ENCODE data around the gene HDAC8.
"Not testable (repeated sequence)": the region's sequence is repeated elsewhere in the genome, so short reads cannot be mapped to it uniquely, and the experiment has no call there.

HDAC8 gene

DNA sequence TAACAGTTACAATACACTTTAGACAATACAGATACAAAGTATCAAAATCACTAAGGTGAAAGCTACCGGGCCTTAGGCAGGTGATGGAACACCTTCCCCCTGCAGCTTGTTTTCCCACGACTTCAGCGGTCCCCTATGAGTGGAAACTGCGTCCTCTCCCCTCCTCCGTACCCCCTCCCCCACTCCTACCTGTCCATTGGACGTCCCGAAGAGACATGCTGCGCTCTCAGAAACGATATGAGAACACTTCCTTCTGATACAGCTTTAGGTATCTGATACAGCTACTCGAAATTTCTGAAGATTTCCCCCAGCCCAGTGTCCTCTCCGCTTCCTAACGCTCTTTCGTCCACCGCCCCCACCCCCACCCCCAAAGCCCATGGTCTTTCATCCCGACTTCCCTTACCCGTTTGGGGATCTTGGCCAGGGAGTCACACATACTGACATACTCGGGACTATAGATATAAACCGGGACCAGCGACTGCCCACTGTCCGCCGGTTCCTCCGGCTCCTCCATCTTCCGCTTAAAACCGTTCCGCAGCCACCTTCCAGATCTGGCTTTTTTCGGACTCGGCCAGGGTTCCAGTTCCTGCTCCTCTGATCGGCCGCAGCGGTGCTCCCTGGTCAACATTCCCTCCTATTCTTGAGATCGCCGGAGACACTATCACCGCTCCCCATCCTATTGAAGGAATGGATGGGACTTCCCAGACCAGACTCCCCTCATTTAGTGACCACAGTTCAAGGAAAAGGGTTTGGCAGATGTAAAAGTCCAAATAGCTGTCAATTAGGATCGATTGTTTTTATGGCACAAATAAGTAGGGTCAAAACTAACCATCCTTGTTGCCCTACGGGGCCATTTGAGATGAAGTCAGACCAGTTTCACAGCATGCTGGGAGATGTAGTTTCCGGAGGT is at the start of gene HDAC8:
Gene HDAC8, minus strand, starts transcription at position 596 of the 910 bp plus-strand sequence. Its CDS starts 82 bp downstream, at position 514.
- DNase-seq = peak; percentile 53 to 62

DNA sequence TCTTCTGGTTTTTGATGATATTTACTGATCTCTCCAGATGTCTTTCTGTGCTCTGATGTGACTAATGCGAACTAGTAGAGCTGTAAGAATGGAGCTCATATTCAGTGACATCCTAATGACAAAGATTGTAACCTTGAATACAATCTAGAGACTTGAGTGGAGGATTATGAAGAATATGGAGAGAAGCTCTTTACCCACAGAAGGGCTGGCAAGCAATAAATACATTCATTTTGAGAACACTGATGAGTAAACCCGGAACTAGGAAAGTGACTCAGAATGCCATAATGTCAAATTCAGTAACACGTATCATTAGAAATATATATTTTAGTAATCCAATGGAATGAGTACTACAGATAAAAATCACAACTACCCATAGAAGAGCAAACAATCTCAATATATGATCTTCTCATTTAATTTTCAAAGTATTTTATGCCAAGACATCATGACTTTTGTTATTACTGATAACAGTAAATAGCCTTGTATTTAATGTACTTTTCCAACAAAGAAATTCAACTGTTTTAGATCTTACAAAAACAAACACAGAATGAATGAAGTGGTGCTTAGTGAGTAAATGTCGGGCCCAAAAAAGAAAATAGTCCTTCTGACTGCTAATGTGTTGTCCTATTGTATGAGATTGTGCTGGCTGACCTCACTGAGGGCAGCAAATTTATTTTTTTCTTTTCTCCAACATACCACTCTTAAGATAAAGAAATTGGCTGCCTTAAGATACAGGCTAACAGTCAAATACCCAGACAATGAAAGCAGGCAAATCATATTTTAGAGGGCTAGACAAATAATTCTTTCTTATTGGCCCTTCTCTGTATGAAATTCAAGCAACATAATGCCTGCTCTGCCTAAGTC is 49.2 kb upstream of the HDAC8 start:
- DNase-seq = no peak

DNA sequence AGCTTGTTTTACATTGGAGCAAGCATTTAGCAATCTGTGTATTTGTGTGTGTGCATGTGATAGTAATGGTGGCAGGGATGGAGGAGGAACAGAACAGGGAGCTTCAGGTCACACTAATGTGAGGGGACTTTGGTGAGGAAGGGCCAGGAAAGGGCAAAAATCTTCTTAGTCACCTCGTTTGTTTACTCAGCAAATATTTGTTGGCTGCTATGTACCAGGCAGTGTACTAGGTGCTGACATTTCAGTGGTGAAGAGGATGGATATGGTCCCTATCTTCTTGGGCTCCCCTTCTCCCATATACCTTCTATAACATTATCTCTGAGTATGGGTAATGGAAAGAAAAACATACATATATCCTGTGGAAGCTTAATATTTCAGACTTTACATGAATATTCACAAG is 48.5 kb upstream of the HDAC8 start:
- peak in 1 of 2 experiments; percentile 3 for DNase-seq

DNA sequence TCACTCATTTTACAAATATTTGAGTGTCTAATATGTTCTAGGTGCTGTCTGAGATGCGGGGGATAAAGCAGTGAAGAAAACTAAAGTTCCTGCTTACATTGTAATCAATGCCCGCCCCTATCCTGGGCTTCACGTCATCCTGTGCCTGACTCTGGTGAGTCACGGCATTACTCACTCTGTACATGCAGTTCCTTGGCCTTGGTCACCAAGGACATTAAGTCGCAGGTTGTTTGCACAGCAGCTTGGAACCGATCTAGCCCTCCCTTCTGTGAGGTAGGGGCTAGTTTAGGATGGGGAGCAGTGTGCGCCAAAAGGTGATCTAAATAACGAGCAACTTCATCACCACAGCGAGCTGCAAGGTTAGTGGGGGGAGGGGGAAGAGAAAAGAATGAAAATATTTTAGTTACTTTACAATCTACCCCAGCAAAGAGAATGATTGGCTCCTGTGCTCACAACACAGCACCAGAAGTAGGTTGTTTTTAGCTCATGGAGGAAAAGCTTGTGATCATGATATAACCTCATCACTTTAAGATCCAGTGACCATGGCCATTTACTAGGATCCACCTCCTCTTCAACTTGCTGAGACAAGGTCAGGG is 48.0 kb upstream of the HDAC8 start:
- peak; percentile 36 to 57 for DNase-seq

DNA sequence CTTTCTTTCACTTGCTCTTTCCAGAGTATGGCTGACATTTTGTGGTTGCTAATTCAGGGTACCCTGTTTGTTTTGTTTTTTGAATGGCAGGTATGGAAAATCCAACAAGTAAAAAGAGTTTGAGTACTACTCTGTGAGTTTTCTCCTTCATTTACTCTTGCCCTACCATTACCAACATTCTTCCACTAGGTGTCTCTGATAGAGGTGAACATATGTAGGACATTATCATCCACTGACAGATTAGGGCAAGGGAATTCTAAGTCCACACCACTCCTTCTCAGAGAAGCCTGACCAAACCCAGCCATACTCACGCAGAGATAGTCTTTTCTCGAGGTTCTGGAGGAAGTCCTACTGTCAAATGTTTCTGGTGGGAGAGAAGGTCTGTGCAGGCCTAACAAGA is 36.7 kb upstream of the HDAC8 start:
- no peak for DNase-seq

DNA sequence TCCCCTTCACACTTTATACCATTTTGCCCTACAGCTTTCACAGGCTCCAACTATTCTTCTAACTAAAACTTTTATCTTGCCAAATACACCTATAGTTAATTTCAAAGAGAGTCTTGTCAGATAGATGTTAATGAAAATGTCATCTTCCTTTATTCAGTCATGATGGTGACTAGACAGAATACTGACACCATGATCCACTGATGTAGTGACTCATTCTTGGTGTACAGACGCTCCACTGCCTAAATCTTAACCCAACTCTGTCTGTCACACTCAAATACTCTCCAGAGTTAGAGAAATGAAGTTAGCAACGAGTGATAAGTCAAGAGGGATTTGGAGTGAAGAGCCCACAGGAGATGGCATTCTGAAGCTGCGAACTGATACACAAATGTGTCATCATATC is 32.1 kb upstream of the HDAC8 start:
- DNase-seq = no peak

DNA sequence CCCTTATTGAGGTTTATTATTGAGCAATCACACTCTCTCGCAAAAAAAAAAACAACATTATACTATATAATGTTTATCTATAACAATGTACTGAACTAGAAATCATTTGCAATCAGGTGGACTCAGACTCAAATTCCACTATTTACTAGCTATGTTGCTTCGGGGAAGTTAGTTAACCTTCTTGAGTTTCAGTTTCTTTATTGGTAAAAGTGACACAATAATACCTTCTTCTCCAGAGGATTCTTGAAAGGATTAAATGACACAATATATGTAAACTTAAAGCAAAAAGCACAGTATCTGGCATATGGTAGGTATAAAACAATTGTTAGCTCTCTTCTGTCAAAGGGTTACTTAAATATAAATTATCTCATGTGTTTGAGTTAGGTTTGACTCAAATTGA is 31.5 kb upstream of the HDAC8 start:
- DNase-seq = no peak

DNA sequence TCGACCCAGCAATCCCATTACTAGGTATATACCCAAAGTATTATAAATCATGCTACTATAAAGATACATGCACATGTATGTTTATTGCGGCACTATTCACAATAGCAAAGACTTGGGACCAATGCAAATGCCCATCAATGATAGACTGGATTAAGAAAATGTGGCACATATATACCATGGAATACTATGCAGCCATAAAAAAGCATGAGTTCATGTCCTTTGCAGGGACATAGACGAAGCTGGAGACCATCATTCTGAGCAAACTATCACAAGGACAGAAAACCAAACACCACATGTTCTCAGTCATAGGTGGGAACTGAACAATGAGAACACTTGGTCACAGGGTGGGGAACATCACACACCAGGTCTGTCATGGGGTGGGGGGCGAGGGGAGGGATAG is 18.4 kb upstream of the HDAC8 start:
- DNase-seq = not testable (repeated sequence)

DNA sequence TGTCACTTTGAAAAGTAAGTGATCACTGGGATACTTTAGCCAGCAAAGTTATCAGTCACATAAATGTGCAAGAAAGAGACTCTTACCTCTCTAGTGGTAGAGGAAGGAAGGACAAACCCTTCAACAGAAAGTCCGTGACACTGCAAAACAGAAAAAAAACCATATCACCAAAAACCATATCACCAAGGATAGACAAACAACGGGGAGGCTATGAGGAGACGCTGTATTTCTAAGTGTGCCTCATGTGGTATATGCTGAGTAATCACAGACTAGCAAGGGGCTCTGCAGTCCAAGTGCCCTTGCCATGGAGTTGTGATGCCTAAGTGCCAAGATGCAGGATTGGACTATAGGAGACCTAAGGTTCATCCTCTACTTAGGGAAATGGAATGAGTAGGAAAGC is 11.5 kb upstream of the HDAC8 start:
- DNase-seq = no peak

DNA sequence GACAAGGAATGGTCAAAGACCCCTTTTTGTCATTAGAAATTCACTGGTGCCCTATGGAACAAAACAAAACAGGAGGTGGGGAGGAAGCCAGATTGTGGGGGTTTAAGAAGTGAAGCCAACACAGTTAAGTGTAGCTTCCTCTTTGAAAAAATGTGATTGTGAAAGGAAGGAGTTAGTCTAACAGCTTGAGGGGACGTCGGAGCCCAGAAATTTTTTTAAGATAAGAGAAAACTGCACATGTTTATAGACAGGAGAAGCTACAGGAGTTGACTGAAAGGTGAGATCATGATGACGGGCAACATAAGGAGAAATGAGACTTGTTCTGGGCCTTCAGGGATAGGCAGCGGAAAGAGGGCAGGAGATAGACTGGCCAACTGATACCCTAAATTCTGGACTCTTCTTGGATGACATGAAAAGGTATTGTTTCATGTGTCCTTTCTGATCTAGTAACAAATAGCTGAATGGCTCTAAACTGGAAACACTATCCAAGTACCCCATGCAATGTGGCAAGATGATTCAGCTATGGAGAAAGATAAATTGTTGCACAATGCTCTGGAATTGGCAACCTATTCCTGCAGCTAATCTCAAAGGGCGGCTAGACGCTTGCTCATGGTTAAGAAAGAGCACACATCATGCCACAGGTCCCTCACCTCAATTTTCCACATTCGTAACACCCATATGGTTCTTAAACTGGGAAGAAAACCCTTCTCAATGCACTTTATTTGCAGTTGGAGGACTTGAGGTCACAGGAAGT is 3.7 kb upstream of the HDAC8 start:
- no peak for DNase-seq

DNA sequence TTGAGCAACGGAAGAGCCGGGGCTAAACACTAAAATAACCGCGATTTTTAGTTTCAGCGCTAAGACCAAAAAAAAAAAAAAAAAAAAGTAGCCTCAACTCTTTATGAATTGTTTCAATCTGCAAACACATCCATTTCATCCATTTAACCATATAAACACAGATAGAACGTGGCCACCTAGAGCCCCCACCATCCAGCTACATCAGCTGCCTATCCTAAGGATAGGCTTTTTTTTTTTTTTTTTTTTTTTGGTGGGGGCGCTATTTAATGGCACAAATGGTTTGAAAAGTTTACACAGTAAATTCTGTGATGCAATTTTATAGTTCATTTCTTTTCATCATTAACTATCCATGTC is 492 bp upstream of the HDAC8 start:
- no peak for DNase-seq

DNA sequence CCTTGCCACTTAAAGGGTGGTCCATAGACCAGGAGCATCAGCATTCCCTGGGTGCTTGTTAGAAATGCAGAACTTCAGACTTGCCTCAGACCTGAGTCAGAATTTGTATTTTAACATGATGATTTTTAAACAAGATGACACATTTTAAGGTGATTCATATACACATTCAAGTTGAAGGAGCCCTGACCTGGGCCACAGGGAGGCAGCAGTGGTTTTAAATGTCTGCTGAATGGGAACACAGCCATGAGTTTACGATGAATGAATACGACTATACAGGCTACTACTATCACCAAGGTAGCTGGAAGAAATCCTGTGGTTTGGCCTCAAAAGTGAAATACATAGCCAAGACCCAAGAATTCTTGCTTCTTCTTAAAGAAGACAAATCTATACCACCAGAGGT is 2.9 kb downstream of the HDAC8 start:
- no peak for DNase-seq

DNA sequence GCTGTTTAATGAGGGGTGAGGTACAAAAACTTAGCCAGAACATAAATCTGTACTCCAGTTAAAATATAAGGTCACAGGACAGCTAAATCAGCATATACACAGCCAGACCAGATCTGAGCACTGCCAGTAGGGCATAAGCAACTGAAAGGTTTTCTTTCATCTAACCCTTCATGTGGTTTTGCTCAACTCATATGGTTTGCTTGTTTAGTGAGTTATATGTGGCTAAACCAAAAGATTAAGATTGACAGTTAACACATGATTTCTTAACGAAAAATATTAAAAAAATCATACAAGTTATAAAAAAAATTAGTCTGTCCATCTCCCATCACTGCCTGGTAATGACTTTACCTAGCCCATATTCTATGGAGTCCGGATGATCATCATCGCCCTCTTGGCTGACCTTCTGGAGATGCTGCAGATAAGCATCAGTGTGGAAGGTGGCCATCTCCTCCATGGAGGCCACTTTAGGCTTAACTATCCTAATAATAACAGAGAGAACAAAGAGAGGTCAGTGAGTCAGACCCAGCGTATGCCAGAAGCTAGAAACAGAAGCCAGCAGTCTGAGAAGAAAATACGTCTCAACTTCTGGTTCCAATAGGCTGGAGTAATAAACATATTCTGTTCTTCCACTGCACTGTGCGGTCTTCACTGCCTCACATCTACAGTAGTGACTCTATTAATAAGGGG is 4.1 kb downstream of the HDAC8 start:
- no peak for DNase-seq

DNA sequence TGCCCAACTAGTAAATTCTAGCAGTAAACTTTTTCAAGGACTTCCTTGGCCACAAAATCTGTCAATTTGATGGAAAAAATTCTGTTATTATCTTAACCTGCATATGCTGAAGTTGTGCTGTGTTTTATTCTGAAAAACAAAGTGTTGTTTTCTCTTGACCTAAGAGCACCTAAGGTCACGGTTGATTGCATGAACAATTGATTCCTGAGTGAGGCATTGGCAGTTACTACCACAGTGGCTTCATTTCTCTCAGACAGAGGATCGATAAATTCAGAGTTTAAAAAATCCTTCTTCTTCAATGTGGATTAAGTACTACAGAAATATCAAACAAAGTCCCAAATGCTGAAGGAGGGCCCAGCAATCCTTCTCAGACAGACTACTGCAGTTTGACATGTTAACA is 6.2 kb downstream of the HDAC8 start:
- DNase-seq = no peak

DNA sequence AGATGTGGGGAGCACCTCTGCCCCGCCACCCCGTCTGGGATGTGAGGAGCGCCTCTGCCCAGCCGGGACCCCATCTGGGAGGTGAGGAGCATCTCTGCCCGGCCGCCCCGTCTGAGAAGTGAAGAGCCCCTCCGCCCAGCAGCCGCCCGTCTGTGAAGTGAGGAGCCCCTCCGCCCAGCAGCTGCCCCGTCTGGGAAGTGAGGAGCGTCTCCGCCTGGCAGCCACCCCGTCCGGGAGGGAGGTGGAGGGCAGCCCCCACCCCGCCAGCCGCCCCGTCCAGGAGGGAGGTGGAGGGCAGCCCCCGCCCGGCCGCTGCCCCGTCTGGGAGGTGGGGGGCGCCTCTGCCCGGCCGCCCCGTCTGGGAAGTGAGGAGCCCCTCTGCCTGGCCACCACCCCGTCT is 13.0 kb downstream of the HDAC8 start:
- DNase-seq = not testable (repeated sequence)

DNA sequence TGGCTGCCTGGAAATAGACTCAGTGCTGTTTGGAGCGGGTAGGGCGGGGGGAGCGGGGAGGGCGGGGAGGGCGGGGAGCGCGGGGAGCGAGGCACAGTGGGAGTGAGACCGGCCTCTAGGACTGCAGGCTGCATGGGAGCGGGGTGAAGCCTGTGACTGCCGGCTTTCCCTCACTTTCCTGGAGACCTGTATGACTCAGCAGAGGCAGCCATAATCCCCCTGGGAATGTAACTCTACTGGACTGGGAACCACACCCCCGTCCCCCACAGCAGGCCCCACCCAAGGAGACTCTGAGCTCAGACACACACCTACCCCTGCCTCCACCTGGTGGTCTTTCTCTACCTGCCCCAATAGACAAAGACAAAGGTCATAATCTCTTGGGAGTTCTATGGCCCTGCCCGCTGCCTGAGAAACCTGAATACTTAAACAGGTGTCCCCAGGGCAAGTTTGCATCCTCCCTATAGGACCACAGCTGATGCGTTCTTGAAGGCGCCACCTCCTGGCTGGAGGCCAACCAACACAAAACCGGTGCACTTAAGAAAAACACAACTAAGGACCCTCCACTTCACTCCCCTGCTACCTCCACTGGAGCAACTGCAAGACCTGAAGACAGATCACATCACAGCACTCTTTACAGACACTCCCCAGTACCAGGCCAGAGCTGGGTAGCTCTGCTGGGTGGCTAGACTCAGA is 18.0 kb downstream of the HDAC8 start:
- peak in 1 of 2 experiments; percentile 5 for DNase-seq

DNA sequence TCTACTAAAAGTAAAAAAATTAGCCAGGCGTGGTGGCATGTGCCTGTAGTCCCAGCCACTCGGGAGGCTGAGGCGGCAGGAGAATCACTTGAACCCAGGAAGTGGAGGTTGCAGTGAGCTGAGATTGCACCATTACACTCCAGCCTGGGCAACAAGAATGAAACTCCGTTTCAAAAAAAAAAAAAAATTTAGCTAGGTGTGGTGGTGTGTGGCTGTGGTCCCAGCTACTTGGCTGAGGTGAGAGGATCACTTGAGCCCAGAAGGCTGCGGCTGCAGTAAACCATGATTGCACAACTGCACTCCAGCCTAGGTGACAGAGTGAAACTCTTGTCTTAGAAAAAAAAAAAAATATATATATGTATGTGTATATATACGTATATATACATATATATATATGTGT is 20.2 kb downstream of the HDAC8 start:
- not testable (repeated sequence) for DNase-seq

DNA sequence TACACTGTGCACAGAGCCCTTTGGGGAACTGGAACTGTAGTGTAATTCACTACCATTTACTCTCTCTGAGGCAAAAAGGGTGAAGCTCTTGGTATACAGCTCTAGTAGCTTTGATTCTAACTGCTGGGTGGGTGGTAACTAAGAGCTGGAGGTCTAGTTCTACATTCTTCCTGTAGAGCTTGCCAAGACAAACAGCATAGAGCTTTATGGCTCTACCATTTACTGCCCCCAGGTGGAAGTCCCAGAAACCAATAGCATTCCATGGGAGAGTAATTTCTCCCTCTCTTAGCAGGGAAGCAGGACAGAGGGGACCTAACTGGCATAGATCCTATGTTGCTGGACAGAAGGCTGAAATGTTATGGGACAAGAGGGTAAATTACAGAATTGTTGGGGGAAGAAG is 26.7 kb downstream of the HDAC8 start:
- DNase-seq = no peak

DNA sequence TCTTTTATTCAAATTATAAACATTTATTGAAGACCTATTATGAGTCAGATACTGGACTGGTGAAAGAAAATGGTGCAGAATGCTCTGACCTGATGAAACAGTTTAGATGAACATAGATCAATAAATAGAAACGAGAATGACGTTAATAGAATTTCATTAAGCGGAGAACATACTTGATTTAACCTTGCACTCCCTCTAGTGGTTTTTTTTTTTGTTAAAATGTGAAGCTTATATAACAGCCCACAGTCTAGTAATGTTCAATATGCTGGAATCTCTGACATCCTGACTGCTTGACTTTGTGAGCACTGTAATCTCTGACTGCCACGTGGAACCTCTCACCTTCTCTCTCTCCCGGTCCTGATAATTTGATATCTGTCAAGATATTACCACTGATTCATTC is 32.3 kb downstream of the HDAC8 start:
- DNase-seq = no peak

DNA sequence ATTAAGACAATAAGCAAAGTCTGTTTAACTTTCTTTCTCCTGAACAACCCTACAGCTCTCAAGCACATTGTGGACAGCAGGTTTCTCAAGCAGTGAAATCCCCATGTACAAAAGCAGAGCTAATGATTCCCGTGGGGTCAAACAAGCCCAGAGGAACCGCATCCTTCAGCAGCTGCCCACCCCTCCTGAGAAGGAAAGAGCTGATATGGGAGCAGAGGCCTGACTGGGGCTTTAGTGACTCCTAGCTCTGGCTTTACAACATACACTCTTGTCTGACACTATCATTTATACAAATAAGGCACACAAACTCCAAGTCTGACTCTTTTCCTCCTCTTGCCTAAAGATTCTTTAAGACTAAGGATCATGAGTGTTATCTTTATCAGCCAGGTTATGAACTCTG is 32.8 kb downstream of the HDAC8 start:
- no peak for DNase-seq

DNA sequence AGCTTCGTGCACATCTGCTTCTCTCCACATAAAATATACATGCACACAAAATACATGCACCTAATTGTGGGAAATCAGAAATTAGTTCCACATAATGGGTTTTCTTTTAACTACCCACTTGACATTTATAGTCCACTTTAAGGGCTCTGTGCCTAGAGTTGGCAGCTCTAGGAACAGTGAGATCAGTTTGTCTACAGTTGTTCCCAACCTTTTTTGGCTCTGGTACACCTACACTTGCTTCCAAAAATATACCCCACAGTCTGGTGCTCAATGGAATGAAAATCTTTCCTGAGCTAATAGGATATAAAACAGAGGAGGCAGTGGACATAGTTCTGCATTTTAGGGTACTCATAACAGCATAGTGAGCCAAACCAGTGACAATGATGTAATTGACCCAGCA is 36.1 kb downstream of the HDAC8 start:
- DNase-seq = no peak

DNA sequence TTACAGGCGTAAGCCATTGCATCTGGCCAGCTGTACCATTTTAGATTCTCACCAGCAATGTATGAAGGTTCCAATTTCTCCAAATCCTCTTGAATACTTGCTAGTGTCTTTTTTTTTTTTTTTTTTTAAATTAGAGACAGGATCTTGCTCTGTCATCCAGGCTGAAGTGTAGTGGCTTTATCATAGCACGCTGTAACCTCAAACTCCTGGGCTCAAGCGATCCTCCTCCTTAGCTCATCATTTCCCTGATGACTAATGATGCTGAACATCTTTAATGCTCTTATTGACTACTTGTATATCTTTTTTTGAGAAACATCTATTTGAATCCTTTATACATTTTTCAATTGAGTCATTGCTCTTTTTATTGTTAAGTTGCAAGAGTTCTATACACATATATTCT is 40.3 kb downstream of the HDAC8 start:
- DNase-seq = no peak
